Mesenchymal stem cell (in vitro differentiated cells and primary cell): Measurements from ENCODE around the gene XRRA1.

Experiments
- DNase-seq: peaks from one replicate; pipeline ENCODE4 v3.0.0-alpha.2; 2013
- H2AFZ ChIP-seq: one replicate; pipeline ENCODE4 v1.6.1; 2013; ENCODE audit warnings: low read depth, mild to moderate bottlenecking, control low read depth, inconsistent platforms, low read length, moderate library complexity
- H2AK5ac ChIP-seq: 2 replicates; pipeline ENCODE4 v1.6.1; 2013; ENCODE audit warnings: low read length, moderate library complexity, mild to moderate bottlenecking, inconsistent platforms; ENCODE audit not compliant: severe bottlenecking
- H2BK120ac ChIP-seq: one replicate; pipeline ENCODE4 v1.6.1; 2013; ENCODE audit warnings: low read depth, mild to moderate bottlenecking, inconsistent platforms, low read length, moderate library complexity
- H2BK12ac ChIP-seq, 2 experiments: one replicate each; pipeline ENCODE4 v1.6.1; 2013; ENCODE audit warnings: inconsistent platforms in 2 of 2, low read length in 2 of 2, mild to moderate bottlenecking in 2 of 2, moderate library complexity in 2 of 2, control low read depth in 1 of 2
- H2BK15ac ChIP-seq: one replicate; pipeline ENCODE4 v1.6.1; 2013; ENCODE audit warnings: mild to moderate bottlenecking, low read depth, inconsistent platforms; ENCODE audit not compliant: poor library complexity, severe bottlenecking
- H2BK5ac ChIP-seq: 2 replicates; pipeline ENCODE4 v1.6.1; 2013; ENCODE audit warnings: low read depth, mild to moderate bottlenecking, low read length, control low read depth, inconsistent platforms; ENCODE audit not compliant: poor library complexity, severe bottlenecking
- H3K14ac ChIP-seq, 2 experiments: one replicate each; pipeline ENCODE4 v1.6.1; 2013; ENCODE audit warnings: inconsistent platforms in 2 of 2, low read length in 2 of 2, control low read depth in 1 of 2, mild to moderate bottlenecking in 1 of 2, moderate library complexity in 1 of 2
- H3K18ac ChIP-seq, 2 experiments: one replicate each; pipeline ENCODE4 v1.6.1; 2013; ENCODE audit warnings: inconsistent platforms in 2 of 2, low read length in 2 of 2, control low read depth in 1 of 2, low read depth in 1 of 2, mild to moderate bottlenecking in 1 of 2
- H3K23ac ChIP-seq, 2 experiments: one replicate each; pipeline ENCODE4 v1.6.1; 2013; ENCODE audit warnings: inconsistent platforms in 2 of 2, low read length in 2 of 2, mild to moderate bottlenecking in 2 of 2, moderate library complexity in 2 of 2, control low read depth in 1 of 2
- H3K27ac ChIP-seq: 2 replicates; pipeline ENCODE4 v1.5.1; 2013; ENCODE audit warnings: mild to moderate bottlenecking, moderate library complexity, low read length, control low read depth, inconsistent platforms; ENCODE audit not compliant: poor library complexity, severe bottlenecking
- H3K27me3 ChIP-seq, 2 experiments: 2 replicates each; pipeline versions ENCODE4 v1.6.1 to v1.7.0; 2013; ENCODE audit warnings: low read length in 2 of 2, mild to moderate bottlenecking in 2 of 2, moderate library complexity in 2 of 2, control low read depth in 1 of 2, inconsistent platforms in 1 of 2; ENCODE audit not compliant: control insufficient read depth in 1 of 2, insufficient read depth in 1 of 2
- H3K36me3 ChIP-seq, 2 experiments: 2 replicates each; pipeline versions ENCODE4 v1.6.1 to v1.7.0; 2013; ENCODE audit warnings: low read length in 2 of 2, control low read depth in 1 of 2, inconsistent platforms in 1 of 2, low read depth in 1 of 2, mild to moderate bottlenecking in 1 of 2; ENCODE audit not compliant: insufficient read depth in 2 of 2, control insufficient read depth in 1 of 2
- H3K4ac ChIP-seq, 2 experiments: one replicate each; pipeline ENCODE4 v1.6.1; 2013; ENCODE audit warnings: inconsistent platforms in 2 of 2, low read length in 2 of 2, mild to moderate bottlenecking in 2 of 2, moderate library complexity in 2 of 2, control low read depth in 1 of 2, low read depth in 1 of 2
- H3K4me1 ChIP-seq: 2 replicates; pipeline ENCODE4 v1.6.1; 2013; ENCODE audit warnings: low read depth, low read length, control low read depth; ENCODE audit not compliant: control insufficient read depth, insufficient read depth
- H3K4me2 ChIP-seq: 2 replicates; pipeline ENCODE4 v1.6.1; 2013; ENCODE audit warnings: low read length, mild to moderate bottlenecking, inconsistent platforms; ENCODE audit not compliant: poor library complexity, severe bottlenecking
- H3K4me3 ChIP-seq, 2 experiments: 2 replicates each; pipeline versions ENCODE4 v1.5.1 to v1.7.0; 2013; ENCODE audit warnings: low read length in 2 of 2, mild to moderate bottlenecking in 2 of 2, control low read depth in 1 of 2, low read depth in 1 of 2; ENCODE audit not compliant: insufficient read depth in 1 of 2
- H3K79me1 ChIP-seq: replicated peaks from 2 replicates; pipeline ENCODE4 v1.6.1; 2013; ENCODE audit warnings: mild to moderate bottlenecking, control low read depth, low read length, inconsistent platforms; ENCODE audit not compliant: poor library complexity, severe bottlenecking
- H3K9ac ChIP-seq: 2 replicates; pipeline ENCODE4 v1.7.0; 2013; ENCODE audit warnings: mild to moderate bottlenecking, low read length, moderate library complexity
- H3K9me3 ChIP-seq: 2 replicates; pipeline ENCODE4 v1.7.0; 2013; ENCODE audit warnings: mild to moderate bottlenecking, low read length; ENCODE audit not compliant: control insufficient read depth
- H4K8ac ChIP-seq: one replicate; pipeline ENCODE4 v1.6.1; 2013; ENCODE audit warnings: inconsistent platforms, mild to moderate bottlenecking, low read length, moderate library complexity
- H4K91ac ChIP-seq: one replicate; pipeline ENCODE4 v1.6.1; 2013; ENCODE audit warnings: mild to moderate bottlenecking, low read length, inconsistent platforms
- WGBS: methylation state at CpG from one replicate; pipeline ENCODE4 v1.1.7; 2013; ENCODE audit warnings: mixed read lengths; 5-methylcytosine and 5-hydroxymethylcytosine counted together

Gene XRRA1

DNA sequence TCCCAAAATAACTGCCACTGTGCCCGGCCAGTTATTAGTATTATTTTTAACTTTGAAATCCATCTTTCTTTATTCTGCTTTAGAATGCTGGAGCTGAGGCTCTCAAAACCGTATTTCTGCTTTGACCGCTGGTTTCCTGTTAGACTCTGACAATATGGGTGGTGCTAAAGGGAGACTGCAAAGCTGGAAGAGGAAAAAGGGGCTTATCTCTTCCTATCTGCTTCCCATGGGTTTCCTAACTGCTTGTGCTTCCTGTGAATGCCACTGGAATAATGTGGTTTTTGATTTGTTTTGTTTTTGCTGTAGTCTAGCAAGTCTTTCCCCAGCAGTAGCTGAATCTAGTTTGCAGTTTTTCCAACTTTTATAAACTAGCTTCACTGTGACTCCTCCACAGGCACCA lies 43.6 kb downstream of the XRRA1 start:
- WGBS: 88% methylated on average over 3 of the region's 3 CpGs
- H3K23ac ChIP-seq: no peak overlapping the region

DNA sequence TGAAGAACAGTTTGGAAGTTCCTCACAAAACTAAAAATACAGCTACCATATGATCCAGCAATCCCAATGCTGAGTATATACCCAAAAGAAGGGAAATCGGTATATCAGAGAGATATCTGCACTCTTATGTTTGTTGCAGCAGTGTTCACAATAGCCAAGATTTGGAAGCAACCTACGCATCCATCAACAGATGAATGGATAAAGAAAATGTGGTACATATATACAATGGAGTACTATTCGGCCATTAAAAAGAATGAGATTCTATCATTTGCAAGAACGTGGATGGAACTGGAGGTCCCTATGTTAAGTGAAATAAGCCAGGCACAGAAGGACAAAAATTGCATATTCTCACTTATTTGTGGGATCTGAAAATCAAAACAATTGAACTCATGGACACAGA lies 46.5 kb downstream of the XRRA1 start:
- no peak overlapping the region for H4K8ac ChIP-seq
- H3K14ac ChIP-seq: no peak overlapping the region
- peaks cover 0 to 23% of the 10 kb centered on the region in 2 experiments for H3K36me3 ChIP-seq
- H3K9me3 ChIP-seq: peaks cover 39% of the 10 kb centered on the region
- no peak for DNase-seq
- no peak overlapping the region for H2BK120ac ChIP-seq
- H3K4ac ChIP-seq: no peak overlapping the region
- H2AFZ ChIP-seq: no peak overlapping the region
- H3K79me1 ChIP-seq: no peaks in the 10 kb centered on the region
- no peak overlapping the region for H3K4me3 ChIP-seq
- no peak overlapping the region for H3K9ac ChIP-seq
- no peaks in the 10 kb centered on the region for H3K4me1 ChIP-seq
- H4K91ac ChIP-seq: no peak overlapping the region
- H2BK15ac ChIP-seq: no peak overlapping the region
- H3K27me3 ChIP-seq: no peaks in the 10 kb centered on the region
- 100% methylated on average over 4 of the region's 4 CpGs for WGBS
- no peak overlapping the region for H3K18ac ChIP-seq
- H3K27ac ChIP-seq: no peak overlapping the region
- H2AK5ac ChIP-seq: no peak overlapping the region
- no peak overlapping the region for H2BK12ac ChIP-seq
- H3K23ac ChIP-seq: no peak overlapping the region
- H2BK5ac ChIP-seq: no peak overlapping the region
- H3K4me2 ChIP-seq: no peak overlapping the region

More for the DNA sequence above, 43.6 kb downstream of the XRRA1 start:
- Histone ChIP-seq H3K18ac (no peak overlapping the region), H3K4ac (no peak overlapping the region), H2BK5ac (no peak overlapping the region), H4K8ac (no peak overlapping the region), H2AFZ (no peak overlapping the region), H2BK120ac (no peak overlapping the region), H3K27me3 (no peaks in the 10 kb centered on the region), H3K79me1 (no peaks in the 10 kb centered on the region), H3K4me2 (no peak overlapping the region), H3K14ac (no peak overlapping the region), H3K9ac (no peak overlapping the region), H3K36me3 (peaks cover 2 to 52% of the 10 kb centered on the region in 2 experiments), H2BK12ac (no peak overlapping the region), H4K91ac (no peak overlapping the region), H2AK5ac (no peak overlapping the region), H3K4me1 (no peaks in the 10 kb centered on the region), H3K27ac (no peak overlapping the region), H3K9me3 (peaks cover 19% of the 10 kb centered on the region), H3K4me3 (no peak overlapping the region), H2BK15ac (no peak overlapping the region)
- DNase-seq: no peak

GRCh38 chr11:74896311-74896710 lies 52.6 kb downstream of the XRRA1 start:
- no peak overlapping the region for H3K4ac ChIP-seq
- H3K27ac ChIP-seq: no peak overlapping the region
- H3K9ac ChIP-seq: no peak overlapping the region
- no peak overlapping the region for H3K4me3 ChIP-seq
- H3K27me3 ChIP-seq: no peaks in the 10 kb centered on the region
- H3K36me3 ChIP-seq: peaks cover 5 to 8% of the 10 kb centered on the region in 2 experiments
- DNase-seq: no peak
- no peaks in the 10 kb centered on the region for H3K4me1 ChIP-seq
- H3K23ac ChIP-seq: no peak overlapping the region
- no peak overlapping the region for H2BK5ac ChIP-seq
- H3K18ac ChIP-seq: no peak overlapping the region
- H2BK120ac ChIP-seq: no peak overlapping the region
- no peak overlapping the region for H3K4me2 ChIP-seq
- peaks cover 39% of the 10 kb centered on the region for H3K9me3 ChIP-seq
- H2AK5ac ChIP-seq: no peak overlapping the region
- peak overlapping the region; percentile 30 for H4K8ac ChIP-seq
- no peak overlapping the region for H2BK15ac ChIP-seq
- no peak overlapping the region for H2AFZ ChIP-seq
- 92% methylated on average over 5 of the region's 5 CpGs for WGBS
- H2BK12ac ChIP-seq: no peak overlapping the region
- H3K14ac ChIP-seq: no peak overlapping the region
- peaks cover 10% of the 10 kb centered on the region for H3K79me1 ChIP-seq
- H4K91ac ChIP-seq: no peak overlapping the region

DNA sequence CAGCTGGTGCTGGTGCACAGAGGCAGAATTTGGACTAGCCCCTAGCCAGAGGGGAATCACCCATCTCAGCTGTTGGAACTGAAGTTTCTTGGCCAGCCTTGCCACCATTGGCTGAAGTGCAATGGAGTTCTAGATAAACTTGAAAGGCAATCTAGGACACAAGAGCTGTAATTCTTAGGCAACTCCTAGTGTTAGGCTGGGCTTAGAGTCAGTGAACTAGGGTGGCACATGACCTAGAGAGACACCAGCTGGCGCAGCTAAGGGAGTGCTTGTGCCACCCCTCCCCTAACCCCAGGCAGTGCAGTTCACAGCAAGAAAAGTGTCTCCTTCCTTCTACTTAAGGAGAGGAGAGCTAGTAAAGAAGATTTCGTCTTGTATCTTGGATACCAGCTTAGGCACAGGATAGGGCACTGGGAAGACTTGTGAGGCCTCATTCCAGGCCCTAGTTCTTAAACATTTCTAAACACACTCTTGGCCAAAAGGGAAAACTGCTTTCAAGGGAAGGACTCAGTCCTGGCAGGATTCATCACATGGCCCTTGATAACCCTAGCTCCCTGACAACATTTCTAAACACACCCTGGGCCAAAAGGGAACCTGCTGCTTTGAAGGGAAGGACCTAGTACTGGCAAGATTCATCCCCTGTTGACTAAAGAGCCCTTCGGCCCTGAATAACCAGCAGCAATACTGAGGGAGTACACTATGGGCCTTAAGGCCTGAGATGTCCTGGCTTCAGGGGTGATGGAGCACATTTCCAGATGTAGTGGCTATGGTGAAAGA lies 53.4 kb downstream of the XRRA1 start:
- H3K9me3 ChIP-seq: peaks cover 31% of the 10 kb centered on the region
- no peak overlapping the region for H2AFZ ChIP-seq
- no peaks in the 10 kb centered on the region for H3K27me3 ChIP-seq
- H3K4me3 ChIP-seq: no peak overlapping the region
- H3K14ac ChIP-seq: no peak overlapping the region
- H2BK15ac ChIP-seq: no peak overlapping the region
- no peak overlapping the region for H3K18ac ChIP-seq
- no peak overlapping the region for H3K4me2 ChIP-seq
- no peak overlapping the region for H3K4ac ChIP-seq
- no peak overlapping the region for H2BK5ac ChIP-seq
- H3K27ac ChIP-seq: no peak overlapping the region
- H4K8ac ChIP-seq: no peak overlapping the region
- no peak overlapping the region for H3K23ac ChIP-seq
- H3K79me1 ChIP-seq: peaks cover 10% of the 10 kb centered on the region
- no peak overlapping the region for H2BK120ac ChIP-seq
- H2BK12ac ChIP-seq: no peak overlapping the region
- WGBS: 96% methylated on average over 2 of the region's 3 CpGs
- H3K36me3 ChIP-seq: peaks cover 5 to 8% of the 10 kb centered on the region in 2 experiments
- no peak for DNase-seq
- H4K91ac ChIP-seq: no peak overlapping the region
- no peaks in the 10 kb centered on the region for H3K4me1 ChIP-seq
- H3K9ac ChIP-seq: no peak overlapping the region
- H2AK5ac ChIP-seq: no peak overlapping the region
